Measurements from ENCODE around the gene BCAS3.
A peak's percentile ranks its signal among the peaks of the same experiment; 100 is the strongest.

The BCAS3 gene

DNA sequence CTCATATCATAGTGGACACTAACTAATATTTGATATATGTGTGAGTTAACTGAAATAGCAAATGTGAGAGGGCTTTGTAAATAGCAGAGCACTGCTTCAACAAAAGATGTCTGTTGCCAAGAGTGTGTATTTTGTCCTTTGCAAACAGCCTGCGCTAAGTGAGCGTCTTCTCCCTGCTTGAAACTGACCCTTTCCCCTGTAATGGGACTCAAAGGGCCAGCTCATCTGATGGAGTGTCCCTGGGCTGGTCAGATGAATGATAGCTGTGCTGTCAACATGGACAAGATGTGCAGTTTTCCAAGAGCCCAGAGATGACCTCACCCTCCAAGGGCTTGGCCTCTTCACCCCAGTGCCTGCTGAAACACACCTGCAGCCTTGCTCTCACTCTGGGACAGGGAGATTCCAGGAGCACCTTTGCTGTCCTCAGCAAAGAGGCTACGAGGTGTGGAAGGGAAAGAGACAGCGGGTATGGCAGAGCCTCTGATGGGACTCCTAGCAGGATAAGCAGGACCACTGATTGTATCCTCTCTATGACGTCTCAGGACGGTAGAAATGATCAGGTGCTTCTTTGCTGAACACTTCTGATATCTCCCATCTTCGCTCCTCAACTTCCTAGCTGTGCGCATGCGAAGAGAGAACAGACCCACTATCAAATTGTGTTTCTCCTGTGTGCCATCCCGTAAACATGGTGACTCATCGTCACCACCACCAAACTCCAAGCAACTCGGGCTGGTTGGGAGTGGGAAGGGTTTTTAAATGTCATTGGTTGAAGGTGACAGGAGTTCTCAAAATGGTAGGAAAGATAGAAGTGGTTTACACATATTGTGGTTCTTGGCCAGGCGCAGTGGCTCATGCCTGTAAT lies 686.2 kb downstream of the BCAS3 start:
- no peak for DNase-seq (ENCODE audit: low spot score)

DNA sequence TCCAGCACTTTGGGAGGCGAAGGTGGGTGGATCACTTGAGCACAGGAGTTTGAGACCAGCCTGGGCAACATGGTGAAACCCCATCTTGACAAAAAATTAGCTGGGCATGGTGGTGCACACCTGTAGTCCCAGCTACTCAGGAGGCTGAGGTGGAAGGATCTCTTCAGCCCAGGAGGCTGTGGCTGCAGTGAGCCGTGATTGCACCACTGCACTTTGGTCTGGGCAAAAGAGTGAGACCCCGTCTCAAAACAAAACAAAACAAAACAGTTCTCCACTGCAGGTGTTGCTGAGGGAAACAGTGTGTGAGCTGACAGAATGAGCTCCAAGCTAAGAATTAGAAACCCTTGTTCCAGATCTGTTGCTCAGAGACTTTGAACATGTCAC lies 686.8 kb downstream of the BCAS3 start:
- no peak for DNase-seq (ENCODE audit: low spot score)

DNA sequence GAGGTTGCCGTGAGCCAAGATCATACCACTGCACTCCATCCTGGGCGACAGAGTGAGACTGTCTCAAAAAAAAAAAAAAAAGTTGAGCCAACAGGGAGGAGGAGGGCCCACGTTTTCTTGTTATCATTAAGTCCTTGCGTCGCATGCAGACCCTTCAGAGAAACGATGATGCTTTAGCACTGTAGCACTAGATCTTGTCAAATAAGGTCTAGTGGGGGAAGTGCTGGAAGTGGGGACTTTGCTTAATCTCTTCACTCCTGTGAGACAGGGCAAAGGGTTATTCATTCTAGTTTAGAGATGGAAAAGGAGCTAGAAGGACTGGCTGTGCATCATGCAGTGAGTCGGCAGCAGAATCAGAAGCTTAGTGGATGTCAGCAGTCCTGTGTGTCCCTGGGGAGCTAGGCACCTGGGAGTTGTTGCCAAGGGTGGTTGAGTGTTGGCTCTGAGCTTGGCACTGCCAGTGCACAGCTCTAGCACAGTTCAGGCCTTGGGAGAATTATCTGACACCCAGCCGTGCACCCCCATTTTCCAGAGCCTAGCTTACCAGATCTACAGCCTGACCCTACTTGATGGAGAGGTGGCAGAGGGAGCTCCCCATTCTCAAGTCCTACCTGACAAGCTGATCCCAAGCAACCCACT lies 688.5 kb downstream of the BCAS3 start:
- no peak for DNase-seq (ENCODE audit: low spot score)

DNA sequence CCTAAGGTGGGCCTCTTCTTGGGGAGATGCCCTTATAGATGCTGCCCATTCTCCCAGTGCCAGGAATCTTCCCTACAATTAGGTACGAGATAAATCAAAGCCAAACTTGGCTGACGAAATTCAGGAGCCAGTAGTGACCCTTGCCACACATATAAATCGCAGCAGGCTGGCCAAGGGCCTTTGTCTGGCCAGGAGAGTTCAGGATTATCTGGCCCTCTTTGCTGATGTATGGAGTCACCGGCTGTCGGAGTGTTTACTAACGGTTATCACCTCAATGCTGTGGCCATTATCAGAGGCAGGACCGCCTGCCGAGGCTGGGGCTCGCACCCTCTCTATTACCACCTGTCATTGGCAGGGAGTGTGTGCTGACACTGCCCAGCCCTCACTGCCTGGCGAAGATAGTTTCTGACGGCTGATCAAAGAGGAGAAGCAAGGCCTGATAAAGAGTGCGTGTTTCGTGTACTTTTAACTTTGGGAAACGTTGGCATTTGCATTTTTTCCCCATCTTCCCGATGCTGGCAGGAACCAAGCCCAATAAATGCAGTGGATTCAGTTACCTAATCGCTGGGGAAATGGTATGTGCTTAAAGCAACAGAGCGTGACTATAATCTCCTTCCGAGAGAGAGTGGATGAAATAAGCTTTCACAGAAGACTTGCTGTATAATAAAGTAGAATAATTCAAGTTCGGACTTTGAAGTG lies 689.2 kb downstream of the BCAS3 start:
- no peak for DNase-seq (ENCODE audit: low spot score)

DNA sequence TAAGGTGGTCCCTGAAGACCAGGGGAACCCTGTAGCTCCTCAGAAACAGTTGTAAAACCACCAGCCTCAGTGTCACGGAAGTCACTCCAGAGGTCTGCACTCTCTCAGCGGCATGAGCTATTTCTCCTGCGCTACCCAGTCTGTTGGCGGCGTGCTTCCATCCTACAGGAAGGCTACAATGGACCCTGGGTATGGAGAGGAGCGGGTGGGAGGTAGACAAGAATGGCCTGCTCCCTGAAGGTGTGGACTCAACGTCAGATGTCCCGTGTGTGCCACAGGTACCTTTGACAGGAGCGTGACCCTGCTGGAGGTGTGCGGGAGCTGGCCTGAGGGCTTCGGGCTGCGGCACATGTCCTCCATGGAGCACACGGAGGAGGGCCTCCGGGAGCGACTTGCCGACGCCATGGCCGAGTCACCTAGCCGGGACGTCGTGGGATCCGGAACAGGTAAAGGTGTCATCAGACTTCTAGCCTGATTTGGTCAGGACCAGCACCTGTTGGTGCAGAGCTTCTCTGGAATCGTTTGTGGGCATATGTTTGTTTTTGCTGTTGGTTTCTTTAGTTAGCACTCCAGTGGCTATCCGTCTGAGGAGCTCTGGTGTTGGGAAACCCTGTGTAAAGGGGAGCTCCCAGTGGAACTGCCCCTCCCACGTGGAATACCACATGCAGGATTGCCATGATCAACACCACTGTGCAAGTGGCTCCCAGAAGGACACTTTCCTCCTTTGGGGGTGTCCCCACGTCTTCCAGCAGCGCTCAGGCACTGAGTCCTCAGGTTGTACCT lies 690.6 kb downstream of the BCAS3 start:
- DNase-seq (ENCODE audit: low spot score), result no peak

DNA sequence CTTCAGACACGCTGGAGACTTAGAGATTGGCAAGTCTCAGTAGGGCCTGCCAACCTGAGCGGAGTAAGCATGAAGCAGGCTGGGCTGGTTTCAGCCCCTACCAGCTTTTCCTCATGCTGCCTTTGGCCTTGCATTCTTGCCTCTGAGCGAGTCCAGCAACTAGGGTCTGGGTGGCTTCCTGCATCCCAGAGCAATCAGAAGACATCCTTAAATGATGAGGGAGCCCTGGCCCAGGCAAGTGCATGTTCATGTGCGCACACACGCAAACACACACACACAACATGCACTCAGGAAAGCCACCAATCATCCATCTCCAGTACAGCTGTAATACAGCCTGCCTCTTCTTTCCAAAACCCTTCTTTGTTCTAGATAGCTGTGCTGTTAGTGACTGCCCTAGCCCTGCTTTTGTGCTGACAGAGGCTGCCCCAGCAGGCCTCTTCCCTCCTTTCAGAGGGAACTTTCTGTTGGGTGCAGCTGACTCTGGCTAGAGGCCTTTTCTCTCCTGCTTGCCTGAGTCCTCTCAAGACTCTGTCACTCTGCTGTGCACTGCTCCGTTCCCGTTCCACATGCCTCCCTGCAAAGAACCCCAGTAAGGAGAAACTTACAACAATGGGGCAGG lies 691.3 kb downstream of the BCAS3 start:
- DNase-seq (ENCODE audit: low spot score), result no peak

DNA sequence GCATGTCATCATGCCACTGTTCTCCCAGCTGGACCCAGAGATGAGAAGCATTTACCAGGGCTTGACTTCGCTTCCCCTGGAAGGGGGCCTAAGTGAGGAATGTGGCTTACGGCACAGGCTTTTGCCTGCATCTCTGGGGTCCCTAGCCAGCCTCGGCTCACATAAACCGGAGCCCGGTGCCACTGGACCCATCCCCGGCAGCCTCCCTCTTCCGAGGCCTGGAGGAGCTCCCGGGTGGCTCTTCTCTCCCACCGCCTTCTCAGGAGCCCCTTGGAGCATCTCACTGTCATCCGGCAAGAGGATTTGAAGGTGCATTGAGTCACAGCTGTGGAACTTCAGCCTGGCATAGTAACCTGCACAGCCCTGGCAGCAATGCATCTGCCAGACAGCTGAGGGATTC lies 692.1 kb downstream of the BCAS3 start:
- no peak for DNase-seq (ENCODE audit: low spot score)

DNA sequence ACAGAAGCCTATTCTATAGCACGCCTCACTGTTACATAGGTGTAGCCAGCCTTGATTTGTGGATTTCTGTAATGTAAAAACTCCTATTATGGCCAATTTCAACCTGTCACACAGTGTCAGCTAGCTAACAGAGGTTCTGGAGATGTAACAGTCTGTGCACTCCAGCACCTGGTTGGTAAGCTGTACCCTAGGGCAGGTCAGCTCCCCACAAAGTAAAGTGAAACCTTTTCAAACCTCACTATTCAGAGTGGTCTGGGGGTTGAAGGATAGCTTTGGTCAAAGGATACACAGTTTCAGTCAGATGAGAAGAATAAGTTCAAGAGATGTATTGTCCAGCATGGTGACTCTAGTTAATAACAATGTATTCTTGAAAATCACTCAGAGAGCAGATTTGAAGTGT lies 693.5 kb downstream of the BCAS3 start:
- DNase-seq (ENCODE audit: low spot score), result no peak

DNA sequence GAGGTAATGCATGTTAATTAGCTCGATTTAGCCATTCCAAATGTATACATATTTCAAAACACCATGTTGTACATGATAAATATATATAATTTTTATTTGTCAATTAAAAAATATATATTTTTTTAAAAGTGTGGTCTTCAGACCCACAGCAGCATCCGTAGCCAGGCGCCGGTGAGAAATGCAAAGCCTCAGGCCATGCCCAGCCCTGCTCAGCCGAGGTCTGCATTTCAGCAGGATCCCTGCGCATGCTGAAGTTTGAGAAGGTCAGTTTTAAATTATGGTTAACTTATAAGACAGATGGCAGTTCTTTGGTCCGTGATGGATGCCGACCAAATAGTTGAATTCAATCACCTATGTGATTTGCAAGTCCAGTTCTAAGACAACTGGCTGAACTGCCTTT lies 694.0 kb downstream of the BCAS3 start:
- DNase-seq (ENCODE audit: low spot score), result no peak

DNA sequence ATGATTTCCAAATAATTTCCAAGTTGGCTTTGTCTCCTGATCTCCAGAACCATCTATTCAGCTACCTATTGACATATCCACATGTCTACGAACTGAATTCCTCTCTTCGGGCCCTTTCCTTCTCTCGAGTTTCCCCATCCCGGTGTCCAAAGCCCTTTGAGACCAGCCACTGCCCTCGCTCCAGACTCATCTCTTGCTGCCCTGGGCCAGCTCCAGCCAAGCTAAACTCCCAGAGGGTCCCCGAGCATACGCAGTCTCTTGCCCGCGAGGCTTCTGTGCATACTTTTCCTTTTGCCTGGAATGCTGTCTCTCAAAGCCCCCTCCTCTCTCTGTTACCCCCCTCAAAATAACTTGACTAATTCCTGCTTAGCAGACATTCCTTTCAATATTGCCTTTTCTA lies 694.8 kb downstream of the BCAS3 start:
- no peak for DNase-seq (ENCODE audit: low spot score)

DNA sequence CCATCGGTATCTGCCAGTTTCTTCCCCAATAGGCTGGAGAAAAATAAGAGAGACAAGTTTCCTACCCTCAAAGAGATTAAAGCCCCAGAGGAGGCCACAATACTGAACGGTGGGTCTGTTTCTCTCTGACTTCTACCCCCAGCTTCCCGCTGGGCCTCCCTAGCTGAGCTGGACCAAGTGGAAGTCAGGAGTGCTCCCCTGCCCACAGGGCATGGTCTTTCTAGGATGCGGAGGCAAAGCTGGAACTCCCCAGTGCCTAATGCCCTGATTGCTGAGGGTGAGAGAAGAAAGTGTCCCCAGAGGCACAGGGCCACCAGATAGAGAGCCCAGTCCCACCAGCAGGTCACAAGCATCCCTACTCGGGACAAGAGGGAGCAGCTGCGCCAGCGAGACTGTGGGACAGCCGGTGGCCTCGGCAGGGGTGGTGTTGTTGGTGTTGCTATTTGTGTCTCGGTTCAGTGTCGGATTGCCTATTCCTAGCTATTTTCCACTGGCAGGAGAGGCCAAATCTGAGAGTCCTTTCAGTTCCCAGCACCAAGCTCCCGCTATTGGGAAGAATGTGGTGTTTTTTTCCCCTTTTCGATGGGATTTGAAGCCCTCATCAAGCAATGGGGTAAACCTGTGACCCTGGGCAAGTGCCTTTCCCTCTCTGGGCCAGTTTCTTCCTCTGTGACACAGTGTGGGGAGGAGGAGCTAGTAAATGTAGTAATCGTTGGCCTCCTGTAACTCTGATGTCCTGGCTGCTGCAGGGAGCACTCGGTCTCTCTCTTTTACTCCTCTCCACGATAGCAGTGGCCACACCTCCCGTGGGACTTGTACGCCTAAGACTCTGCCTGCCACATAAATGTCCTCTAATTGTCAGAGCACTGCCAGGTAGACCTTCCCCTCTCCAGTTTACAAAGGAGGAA lies 699.5 kb downstream of the BCAS3 start:
- DNase-seq (ENCODE audit: low spot score), result no peak

DNA sequence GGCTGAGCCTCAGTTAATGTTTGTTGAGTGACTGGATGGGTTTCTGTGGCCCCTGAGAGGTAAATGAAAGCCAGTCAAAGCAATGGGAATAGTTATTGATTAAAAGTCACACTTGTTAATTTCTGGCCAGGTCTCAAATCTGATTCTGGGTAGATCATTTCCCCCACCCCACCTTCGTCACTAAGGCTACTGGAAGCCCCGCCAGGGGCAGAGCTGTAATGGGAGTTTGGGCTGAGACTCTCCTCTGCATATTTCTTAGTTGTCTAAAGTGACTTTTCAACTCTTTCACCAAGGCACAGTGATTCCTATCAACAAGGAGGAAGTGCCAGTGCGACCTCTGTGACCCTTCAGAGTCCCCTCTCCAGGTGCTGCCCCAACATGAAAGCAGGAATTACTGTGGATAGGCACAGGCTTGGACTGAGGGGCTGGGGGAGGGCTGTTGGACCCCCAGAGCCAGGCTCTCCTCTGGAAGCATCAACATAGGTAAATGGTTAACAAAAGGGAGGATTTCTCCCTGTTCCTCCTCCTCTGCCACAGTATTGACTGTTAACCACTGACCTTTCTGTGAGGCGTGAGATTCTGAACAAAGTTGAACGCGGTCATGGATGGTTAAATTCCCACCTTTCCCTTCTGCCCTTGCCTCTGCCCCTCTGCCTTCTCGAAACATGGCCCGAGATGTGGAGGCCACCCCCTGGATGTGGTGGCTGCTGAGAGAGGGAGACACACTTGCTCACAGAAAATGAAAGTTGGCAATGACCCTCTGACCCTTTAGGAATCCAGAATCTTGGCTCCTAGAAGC lies 701.2 kb downstream of the BCAS3 start:
- no peak for DNase-seq (ENCODE audit: low spot score)

DNA sequence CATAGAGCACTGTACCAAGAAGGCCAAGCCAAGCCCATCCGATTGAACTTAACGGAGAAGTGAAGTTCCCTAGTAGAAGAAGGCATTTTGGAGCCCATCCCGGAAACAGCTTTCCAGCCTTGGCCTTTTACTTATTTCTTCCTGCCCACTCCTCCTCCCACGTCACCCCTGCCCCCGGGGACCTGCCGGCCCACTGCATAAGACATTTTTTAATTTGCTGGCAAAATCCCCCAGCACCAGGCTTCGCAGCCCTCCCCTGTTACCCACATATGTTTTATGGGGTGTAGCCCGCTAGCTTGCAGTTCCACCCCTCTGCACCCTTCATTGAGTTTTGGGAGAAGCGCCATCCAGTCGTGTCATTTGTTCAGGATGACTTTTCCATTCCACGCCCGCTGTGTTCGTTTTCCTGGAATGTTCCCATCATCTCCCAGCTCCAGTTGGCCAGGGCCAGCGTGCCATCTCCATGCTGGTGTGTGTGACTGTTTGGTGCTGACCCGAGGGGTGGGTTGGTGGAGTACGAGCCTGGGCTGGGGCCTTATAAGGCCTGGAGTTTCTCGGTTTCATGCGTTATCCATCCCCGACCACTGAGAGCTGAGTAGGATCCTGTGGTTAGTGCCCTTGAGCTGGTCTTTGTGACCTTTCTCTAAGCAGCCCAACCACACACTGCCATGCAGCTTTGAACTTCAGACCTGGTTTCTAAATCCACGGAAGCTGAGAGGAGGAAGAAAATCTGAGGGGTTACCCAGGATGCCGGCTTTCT lies 702.0 kb downstream of the BCAS3 start:
- DNase-seq (ENCODE audit: low spot score), result no peak

DNA sequence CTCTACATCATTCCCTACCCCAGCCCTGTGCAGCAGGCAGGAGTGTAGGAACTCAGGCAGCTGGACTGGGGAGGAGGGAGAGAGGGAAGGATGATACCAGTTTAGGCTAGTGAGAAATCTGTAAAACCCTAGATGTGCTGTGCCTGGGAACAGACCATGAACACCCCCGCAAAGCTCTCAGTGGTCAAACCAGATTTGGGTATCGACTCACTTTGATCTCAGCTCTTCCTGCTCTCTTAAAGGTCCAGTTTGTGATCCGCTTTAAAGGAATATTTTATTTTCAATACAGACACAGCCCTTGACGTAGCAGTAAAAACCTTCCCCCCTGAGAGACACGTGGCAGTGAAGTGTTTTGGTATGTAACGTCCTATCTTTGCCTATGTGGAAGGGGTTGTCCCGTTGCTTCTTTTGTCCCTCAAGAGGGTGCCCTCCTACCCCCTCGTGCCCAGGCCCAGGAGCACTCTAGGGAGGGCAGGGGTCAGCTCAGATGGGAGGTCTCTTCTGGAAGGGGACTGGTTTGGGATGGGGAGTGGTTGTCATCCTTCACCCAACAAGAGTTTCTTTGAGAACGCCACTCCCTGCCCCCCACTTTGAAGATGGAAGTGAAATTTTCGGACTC lies 702.7 kb downstream of the BCAS3 start:
- DNase-seq (ENCODE audit: low spot score), result no peak

DNA sequence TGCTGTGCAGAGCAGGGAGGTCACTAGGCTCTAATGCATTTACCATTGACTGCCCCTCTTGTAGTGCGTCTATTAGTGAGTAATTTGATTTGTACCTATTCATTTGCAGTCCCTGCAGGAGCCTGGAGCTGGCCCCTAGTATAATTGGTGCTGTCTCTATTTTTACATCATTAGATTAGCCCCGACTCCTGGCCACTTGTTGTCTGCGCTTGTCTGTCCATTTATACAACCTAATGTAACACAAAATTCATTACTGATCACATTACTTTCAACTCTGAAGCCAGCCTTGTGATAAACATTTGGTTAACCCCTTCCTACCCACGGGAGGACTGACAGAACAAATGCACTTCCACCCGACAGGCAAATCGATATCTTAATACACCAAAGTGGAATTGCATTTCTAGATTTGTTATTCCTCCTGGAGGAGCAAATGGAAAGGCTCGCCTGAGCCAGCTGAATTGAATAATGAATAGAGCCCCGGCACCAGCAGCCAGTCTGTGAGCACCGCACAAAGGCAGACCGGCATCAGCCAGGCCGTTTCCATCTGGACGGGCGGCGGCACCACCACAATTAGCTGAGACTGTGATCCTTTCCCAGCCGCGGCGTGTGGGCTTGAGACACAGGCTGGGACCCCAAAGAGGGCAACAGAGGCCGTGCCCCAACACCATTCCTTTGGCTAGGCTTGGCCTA lies 703.3 kb downstream of the BCAS3 start:
- peak; percentile 37 for DNase-seq (ENCODE audit: low spot score)

DNA sequence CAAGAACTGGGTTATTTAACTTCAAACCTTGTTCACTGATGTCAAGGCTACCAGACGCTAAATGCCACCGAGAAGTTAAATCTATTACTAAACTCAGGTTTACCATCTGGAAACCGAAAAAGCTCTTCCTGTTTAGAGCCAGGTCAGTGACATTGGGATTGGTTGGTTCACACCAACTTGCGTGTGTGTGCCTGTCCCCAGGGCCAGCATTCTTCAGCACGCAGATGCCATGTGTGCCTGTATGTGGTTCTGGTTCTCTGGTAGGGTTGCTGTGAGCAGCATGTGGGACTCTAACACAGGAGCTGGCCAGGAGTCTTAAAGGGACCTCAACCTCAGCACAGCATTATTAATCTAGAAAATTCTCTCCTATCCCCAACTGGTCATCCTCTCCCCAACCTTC lies 703.9 kb downstream of the BCAS3 start:
- no peak for DNase-seq (ENCODE audit: low spot score)

DNA sequence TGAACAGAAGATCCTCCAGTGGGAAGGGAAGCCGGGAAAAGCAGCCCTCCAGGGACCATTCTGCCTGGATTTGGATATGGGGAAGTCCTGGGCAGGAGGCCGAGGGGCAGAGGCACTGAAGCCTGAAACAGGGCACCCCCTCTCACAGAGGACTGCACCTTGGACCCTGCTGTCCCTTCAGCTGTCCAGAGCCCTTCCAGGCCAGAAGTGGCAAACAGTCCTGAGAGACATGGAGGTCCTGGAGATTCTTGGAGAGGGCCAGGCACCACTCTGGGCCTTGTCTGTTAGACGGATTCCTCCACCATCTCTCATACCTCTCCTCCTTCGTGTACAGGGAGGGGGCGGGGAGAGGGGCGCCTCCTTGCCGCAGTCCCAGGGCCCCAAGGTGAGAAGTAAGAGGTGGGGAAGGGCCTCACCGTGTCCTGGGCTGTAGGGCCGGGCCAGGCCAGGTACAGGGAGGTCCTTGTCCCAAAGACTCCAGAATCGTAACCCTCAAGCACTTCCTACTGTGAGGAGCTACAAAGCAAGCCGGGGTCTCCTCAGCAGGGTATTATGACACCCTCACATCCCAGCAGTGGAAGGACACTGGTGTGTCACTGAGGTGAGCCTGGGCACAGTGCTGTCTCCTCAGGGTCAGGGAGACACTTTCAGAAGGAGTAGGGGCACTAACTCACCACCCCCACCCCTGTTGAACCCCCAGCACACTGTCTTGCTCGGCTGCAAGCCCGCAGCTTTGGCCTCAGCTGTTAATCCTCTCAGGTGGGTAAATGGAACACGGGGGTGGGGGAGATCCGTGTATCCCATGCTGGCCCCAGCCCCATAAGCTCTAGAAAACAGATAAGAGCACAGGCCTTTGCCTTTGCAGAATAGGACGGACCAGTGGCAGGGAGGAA lies 705.4 kb downstream of the BCAS3 start:
- no peak for DNase-seq (ENCODE audit: low spot score)
